GM19452 (cell line): ENCODE data around the gene CHST11.
"Not testable (repeated sequence)": the region's sequence is repeated elsewhere in the genome, so short reads cannot be mapped to it uniquely, and the experiment has no call there.

Experiments used
- ATAC-seq: cut with Tn5 transposase; IDR thresholded peaks from one replicate; pipeline ENCODE4 v1.9.1; 2021; ENCODE audit not compliant: unreplicated experiment

CHST11 gene

GRCh38 chr12:104785886-104786285 is 329.1 kb downstream of the CHST11 start:
- no peak for ATAC-seq

GRCh38 chr12:104786352-104786751 is 329.6 kb downstream of the CHST11 start:
- ATAC-seq: no peak

- ATAC-seq: no peak
Measured at GRCh38 chr12:104788840-104789271, 332.1 kb downstream of the CHST11 start.

- ATAC-seq: no peak
Measured at GRCh38 chr12:104790296-104791125, 333.8 kb downstream of the CHST11 start.

- no peak for ATAC-seq
Measured at GRCh38 chr12:104792570-104792969, 335.8 kb downstream of the CHST11 start.

- no peak for ATAC-seq
Measured at GRCh38 chr12:104793285-104793684, 336.5 kb downstream of the CHST11 start.

GRCh38 chr12:104793968-104794367 is 337.2 kb downstream of the CHST11 start:
- ATAC-seq: no peak

GRCh38 chr12:104796475-104796862 is 339.7 kb downstream of the CHST11 start:
- ATAC-seq: no peak

GRCh38 chr12:104799458-104799857 is 342.7 kb downstream of the CHST11 start:
- ATAC-seq: no peak

- no peak for ATAC-seq
Measured at GRCh38 chr12:104801005-104801404, 344.3 kb downstream of the CHST11 start.

- ATAC-seq: no peak
Measured at GRCh38 chr12:104801427-104801826, 344.7 kb downstream of the CHST11 start.

- no peak for ATAC-seq
Measured at GRCh38 chr12:104802208-104802607, 345.5 kb downstream of the CHST11 start.

- no peak for ATAC-seq
Measured at GRCh38 chr12:104805186-104805585, 348.4 kb downstream of the CHST11 start.

- not testable (repeated sequence) for ATAC-seq
Measured at GRCh38 chr12:104806194-104806593, 349.4 kb downstream of the CHST11 start.

GRCh38 chr12:104809251-104809650 is 352.5 kb downstream of the CHST11 start:
- ATAC-seq: no peak

GRCh38 chr12:104809706-104810385 is 353.1 kb downstream of the CHST11 start:
- ATAC-seq: no peak
